ENCODE data around the gene ZFYVE28. TPM values are rescaled to one million over a fixed set of nuclear protein-coding genes. Genes with fewer than 3 reads are reported as not detected.
A peak's percentile ranks its signal among the peaks of the same experiment; 100 is the strongest.

The ZFYVE28 gene
- total RNA-seq, 1 donor from 2014 or later = 0.44 TPM

- peaks cover 1% of the 10 kb centered on the region for H3K27me3 Mint-ChIP-seq (ENCODE audit: unreplicated experiment)
- H3K4me1 Mint-ChIP-seq (ENCODE audit: unreplicated experiment) = no peaks in the 10 kb centered on the region
- DNase-seq (ENCODE audit: low spot score) = peak; percentile 80
- no peak overlapping the region for H3K4me3 Mint-ChIP-seq (ENCODE audit: unreplicated experiment)
- peaks cover 4% of the 10 kb centered on the region for H3K36me3 Mint-ChIP-seq (ENCODE audit: low read depth, unreplicated experiment)
- no peak overlapping the region for H3K27ac Mint-ChIP-seq (ENCODE audit: unreplicated experiment)
- no peaks in the 10 kb centered on the region for H3K9me3 Mint-ChIP-seq (ENCODE audit: unreplicated experiment)
- peak; percentile 62 for TF ChIP-seq CTCF (IDR thresholded peaks at IDR 0.05; ENCODE audit: unreplicated experiment)
These were observed 198.3 kb downstream of the ZFYVE28 start for GRCh38 chr4:2220016-2220630.

Other genes with a start within 250 kb of the ZFYVE28 start
- gene HAUS3, start 176.5 kb downstream of the ZFYVE28 start, total RNA-seq (ENCODE audit: unreplicated experiment) = 16.2 TPM
- 2.5 TPM for gene POLN, start 176.5 kb downstream of the ZFYVE28 start, total RNA-seq (ENCODE audit: unreplicated experiment)
- 93.5 TPM for gene MXD4, start 156.5 kb downstream of the ZFYVE28 start, total RNA-seq (ENCODE audit: unreplicated experiment)
- gene CFAP99, start 310 bp upstream of the ZFYVE28 start, total RNA-seq (ENCODE audit: unreplicated experiment) = not detected
- gene RNF4, start 50.5 kb upstream of the ZFYVE28 start, total RNA-seq (ENCODE audit: unreplicated experiment) = 65.0 TPM
- 33.7 TPM for gene FAM193A, start 118.0 kb upstream of the ZFYVE28 start, total RNA-seq (ENCODE audit: unreplicated experiment)

All from endothelial cell (in vitro differentiated cells).